GM18520 (cell line): ENCODE measurements around the gene IRGC.
"Not testable (repeated sequence)": the region's sequence is repeated elsewhere in the genome, so short reads cannot be mapped to it uniquely, and the experiment has no call there.

ENCODE experiments used
- ATAC-seq: cut with Tn5 transposase; IDR thresholded peaks from one replicate; pipeline ENCODE4 v1.9.1; 2021; ENCODE audit not compliant: unreplicated experiment

The IRGC gene

GRCh38 chr19:43752287-43752875, 36.5 kb downstream of the IRGC start:
- no peak for ATAC-seq

GRCh38 chr19:43754253-43754502, 38.3 kb downstream of the IRGC start:
- peak; percentile 7 for ATAC-seq

DNA sequence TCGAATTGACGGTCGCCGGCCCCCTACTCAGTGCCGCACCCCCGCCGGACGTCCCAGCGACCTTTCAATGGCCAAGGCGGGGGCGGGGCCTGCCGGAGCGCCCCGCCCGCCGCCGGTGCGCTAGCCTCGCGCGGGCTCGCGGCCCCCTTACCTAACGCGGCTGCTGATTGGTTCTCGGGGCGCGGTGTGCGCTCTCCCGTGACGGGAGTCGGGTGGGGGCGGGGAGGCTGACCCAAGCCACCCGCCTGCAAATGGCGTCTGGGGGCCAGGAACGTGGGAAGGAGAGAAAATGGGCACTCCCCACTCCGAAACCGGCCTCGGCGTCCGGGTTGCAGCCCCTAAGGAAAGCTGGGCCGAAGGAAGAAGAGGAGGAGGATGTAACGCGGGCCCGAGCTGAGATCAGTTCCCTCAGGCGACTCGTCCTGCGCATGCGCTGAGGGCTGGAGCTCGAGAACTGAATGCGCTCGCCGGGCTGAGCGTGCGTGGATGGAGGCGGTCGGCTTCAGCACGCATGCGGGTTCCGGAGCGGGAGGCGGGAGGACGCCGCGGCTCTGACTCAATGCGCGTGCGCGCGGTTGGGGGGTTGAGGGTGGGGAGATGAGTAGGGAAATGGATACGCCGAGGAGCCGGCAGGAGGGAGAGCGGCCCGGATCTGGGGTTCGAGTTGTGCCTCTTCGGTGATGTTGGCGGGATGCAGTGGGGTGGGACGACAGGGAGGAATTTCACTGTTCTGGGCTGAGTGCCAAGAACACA, 38.8 kb downstream of the IRGC start, which contains the start of gene SMG9:
Gene SMG9, minus strand, starts transcription at position 460 of the 753 bp plus-strand sequence. CDS start 4,221 bp downstream, outside the sequence.
- ATAC-seq: peak; percentile 40

DNA sequence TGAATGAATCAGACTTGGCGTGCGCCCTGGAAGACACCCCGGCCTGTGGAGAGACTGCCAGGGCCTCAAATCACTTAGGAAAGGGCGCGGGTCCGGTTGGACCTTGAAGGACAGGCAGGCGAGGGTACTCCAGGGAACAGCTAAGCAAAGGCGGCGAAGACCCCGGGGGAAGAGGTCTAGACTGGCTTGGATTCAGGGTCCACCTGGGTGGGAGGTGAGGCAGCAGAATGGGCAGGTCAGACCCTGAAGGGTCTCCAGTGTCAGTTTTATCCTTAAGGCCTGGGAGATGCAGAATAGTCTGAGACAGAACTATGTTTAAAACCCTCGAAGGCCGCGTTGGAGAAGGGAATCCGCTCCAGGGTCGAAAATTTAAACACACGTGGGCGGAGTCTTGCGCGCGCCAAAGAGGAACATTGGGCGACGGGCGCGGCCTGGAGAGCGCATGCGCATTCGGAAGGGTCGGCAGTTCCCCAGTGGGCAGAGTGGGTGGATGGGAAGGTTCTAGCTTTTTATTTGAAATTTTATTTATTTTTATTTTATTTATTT, 39.5 kb downstream of the IRGC start:
- ATAC-seq: no peak

DNA sequence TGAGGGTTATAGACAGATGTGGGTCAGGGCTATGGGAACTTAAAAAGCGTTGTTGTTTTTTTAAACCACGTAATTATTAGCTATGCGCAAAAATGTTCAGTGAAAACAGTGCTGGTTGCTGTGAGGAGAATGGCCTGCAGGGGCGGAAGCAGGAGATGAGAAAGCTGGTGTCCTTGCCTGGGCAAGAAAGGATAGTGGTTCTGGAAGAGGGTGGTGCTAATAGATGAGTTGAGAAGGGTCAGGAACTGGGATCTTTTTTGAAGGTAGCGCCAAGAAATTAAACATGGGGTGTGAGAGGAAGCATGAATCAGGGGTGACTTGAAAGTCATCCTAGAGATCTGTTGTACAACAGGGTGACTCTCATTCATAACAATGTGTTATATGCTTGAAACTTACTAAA, 43.6 kb downstream of the IRGC start:
- ATAC-seq: no peak

- ATAC-seq: no peak
Measured at GRCh38 chr19:43760941-43761340, 45.1 kb downstream of the IRGC start.

- no peak for ATAC-seq
Measured at GRCh38 chr19:43762814-43763213, 46.9 kb downstream of the IRGC start.

DNA sequence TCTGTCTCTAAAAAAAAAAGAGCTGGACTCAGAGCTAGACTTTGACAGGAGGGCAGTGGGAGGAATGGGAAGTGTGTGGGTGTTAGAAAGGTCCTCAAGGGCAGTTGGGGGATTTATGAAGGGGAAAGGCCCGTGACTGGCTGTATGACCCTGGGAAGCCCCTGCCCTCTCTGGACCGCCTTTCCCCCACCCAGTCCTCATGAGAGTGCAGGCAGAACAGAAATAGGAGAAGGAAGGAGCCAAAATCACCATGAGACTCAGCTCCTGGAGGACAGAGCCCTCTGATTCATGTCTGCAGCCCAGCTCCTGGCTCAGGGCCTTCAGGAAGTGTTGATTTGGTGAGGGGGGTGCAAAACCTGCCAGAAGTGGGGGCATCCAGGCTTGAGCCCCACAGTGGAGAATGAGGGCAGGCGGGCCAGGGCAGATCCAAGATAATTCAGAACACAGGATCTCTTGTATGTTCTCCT, 47.6 kb downstream of the IRGC start:
- no peak for ATAC-seq

DNA sequence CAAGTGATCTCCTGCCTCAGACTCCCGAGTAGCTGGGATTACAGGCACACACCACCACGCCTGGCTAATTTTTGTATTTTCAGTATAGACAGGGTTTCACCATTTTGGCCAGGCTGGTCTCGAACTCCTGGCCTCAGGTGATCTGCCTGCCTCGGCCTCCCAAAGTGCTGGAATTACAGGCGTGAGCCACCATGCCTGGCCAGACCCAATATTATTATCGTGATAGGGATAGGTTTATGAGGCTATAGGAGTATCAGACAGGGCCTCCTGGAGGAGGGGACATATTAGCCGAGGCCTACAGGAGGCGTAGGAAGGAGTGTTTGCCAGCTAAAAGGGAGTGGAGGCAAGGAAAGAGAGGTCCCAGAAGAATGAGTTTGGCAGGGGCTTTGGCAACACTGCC, 48.8 kb downstream of the IRGC start:
- not testable (repeated sequence) for ATAC-seq

GRCh38 chr19:43765109-43765876, 49.4 kb downstream of the IRGC start:
- ATAC-seq: peak; percentile 61

DNA sequence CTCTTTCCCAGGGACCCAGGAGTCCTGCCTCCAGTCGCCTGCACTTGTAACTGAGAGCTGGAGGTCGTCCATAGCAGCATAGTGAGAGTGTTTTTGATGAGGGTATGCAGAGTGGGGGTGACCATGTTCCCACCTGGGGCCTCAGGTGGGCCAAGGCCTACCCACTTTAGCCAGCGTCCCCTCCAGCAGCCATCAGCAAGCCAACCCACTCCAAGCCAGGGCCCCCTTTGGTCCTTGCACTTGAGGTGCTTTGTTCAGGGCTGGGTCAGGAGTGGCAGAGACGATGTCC, 50.8 kb downstream of the IRGC start:
- no peak for ATAC-seq

GRCh38 chr19:43767316-43767715, 51.4 kb downstream of the IRGC start:
- no peak for ATAC-seq

DNA sequence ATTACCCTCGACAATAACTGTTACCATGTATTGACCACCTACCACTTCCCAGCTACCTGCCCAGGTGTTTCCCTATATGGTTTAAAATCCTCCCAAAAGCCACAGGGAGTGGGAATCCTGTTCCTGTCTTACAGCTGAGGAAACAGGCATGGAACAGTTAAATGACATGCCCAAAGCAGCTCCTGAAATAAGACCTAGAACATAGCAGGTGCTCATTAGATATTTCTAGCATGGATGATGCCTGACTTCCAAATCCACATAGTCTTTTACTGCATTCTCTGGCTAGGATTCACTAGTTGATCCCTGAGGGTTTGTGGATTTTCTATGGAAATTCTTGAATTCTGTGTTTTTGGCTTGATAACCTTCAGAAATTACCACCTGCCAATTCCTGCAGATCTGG, 51.9 kb downstream of the IRGC start:
- ATAC-seq: no peak

GRCh38 chr19:43768273-43769050, 52.6 kb downstream of the IRGC start:
- ATAC-seq: no peak

DNA sequence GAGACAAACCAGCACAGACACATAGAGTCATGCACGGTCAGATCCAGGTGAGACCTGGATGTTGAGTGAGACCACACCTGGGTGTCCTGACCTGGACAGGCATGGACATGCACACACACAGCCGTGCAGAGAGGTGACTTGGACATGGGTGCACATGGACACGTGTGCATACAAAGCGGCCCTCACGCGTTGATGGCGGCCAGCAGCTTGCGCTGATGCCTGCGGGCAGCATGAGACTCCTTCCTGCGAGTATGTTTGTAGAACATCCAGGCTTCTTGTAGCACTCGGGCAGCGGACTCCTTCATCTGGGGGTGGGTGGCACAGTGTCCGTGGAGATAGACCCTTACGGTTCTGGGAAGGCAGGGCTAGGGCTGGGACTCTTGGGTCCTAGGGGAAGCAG, 53.4 kb downstream of the IRGC start:
- no peak for ATAC-seq
